ENCODE data around the gene EVL.

The EVL gene

GRCh38 chr14:100088226-100088625, 23.0 kb downstream of the EVL start:
- DNase-seq: no peak

GRCh38 chr14:100091386-100091785, 26.2 kb downstream of the EVL start:
- DNase-seq: no peak

- DNase-seq: no peak
Observed at GRCh38 chr14:100092832-100093231, 27.6 kb downstream of the EVL start.

GRCh38 chr14:100093319-100093718, 28.1 kb downstream of the EVL start:
- no peak for DNase-seq

GRCh38 chr14:100096656-100097055, 31.4 kb downstream of the EVL start:
- no peak for DNase-seq

GRCh38 chr14:100098171-100098570, 32.9 kb downstream of the EVL start:
- no peak for DNase-seq

GRCh38 chr14:100100032-100100703, 34.9 kb downstream of the EVL start:
- DNase-seq: no peak

GRCh38 chr14:100102156-100102785, 37.0 kb downstream of the EVL start:
- DNase-seq: no peak

- no peak for DNase-seq
Observed at GRCh38 chr14:100103250-100104005, 38.2 kb downstream of the EVL start.

GRCh38 chr14:100104006-100104352, 38.8 kb downstream of the EVL start:
- no peak for DNase-seq

- no peak for DNase-seq
Observed at GRCh38 chr14:100104523-100105300, 39.5 kb downstream of the EVL start.

- no peak for DNase-seq
Observed at GRCh38 chr14:100105357-100106169, 40.3 kb downstream of the EVL start.

GRCh38 chr14:100106250-100107112, 41.3 kb downstream of the EVL start:
- no peak for DNase-seq

GRCh38 chr14:100107236-100107635, 42.0 kb downstream of the EVL start:
- DNase-seq: no peak

GRCh38 chr14:100108042-100108825, 43.0 kb downstream of the EVL start:
- DNase-seq: peak; percentile 11

GRCh38 chr14:100108840-100109593, 43.8 kb downstream of the EVL start:
- DNase-seq: no peak

GRCh38 chr14:100109594-100109955, 44.4 kb downstream of the EVL start:
- no peak for DNase-seq

- DNase-seq: no peak
Observed at GRCh38 chr14:100110816-100111215, 45.6 kb downstream of the EVL start.

GRCh38 chr14:100111931-100112704, 46.9 kb downstream of the EVL start:
- no peak for DNase-seq
